ENCODE data around the gene TMCC1. TPM values are rescaled to one million over a fixed set of nuclear protein-coding genes. Genes with fewer than 3 reads are reported as not detected.

The TMCC1 gene
- total RNA-seq, 3 donors from 2014 or later, result 12.7 to 14.2 (median 14.1) TPM

GRCh38 chr3:129602730-129603560, 290.6 kb downstream of the TMCC1 start:
- no peak for ATAC-seq
- Mint-ChIP-seq H3K9me3 (no peaks in the 10 kb centered on the region), H3K27me3 (ENCODE audit: low read depth) (peaks cover 16% of the 10 kb centered on the region), H3K4me1 (ENCODE audit: low read depth) (peaks cover 25% of the 10 kb centered on the region), H3K36me3 (ENCODE audit: insufficient read depth) (no peaks in the 10 kb centered on the region), H3K4me3 (no peak overlapping the region)
- no peak for DNase-seq

DNA sequence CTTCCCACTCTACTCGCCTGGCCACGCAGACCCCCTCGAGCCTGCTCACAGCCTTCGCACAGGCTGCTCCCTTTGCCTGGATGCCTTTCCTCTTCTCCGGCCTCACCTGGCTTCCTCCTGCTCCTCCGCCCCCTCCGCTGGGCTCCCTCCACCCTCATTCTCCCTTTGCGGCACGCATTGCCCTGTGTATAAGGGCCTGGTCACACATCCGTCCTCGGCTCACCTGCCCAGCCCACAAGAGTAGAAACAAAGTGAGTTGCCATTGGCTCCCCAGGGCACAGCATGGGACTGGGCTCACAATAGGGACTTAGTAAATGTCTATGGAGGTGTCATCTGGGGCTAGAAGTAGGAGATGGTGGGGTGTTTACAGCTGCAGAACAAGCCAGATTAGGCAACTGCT, 291.2 kb downstream of the TMCC1 start:
- DNase-seq (no peak), ATAC-seq (no peak)
- Mint-ChIP-seq H3K36me3 (ENCODE audit: insufficient read depth) (no peaks in the 10 kb centered on the region), H3K27me3 (ENCODE audit: low read depth) (peaks cover 16% of the 10 kb centered on the region), H3K9me3 (no peaks in the 10 kb centered on the region), H3K4me1 (ENCODE audit: low read depth) (peaks cover 25% of the 10 kb centered on the region), H3K4me3 (no peak overlapping the region)

- H3K36me3 Mint-ChIP-seq (ENCODE audit: insufficient read depth), result no peaks in the 10 kb centered on the region
- peaks cover 20% of the 10 kb centered on the region for H3K4me1 Mint-ChIP-seq (ENCODE audit: low read depth)
- no peaks in the 10 kb centered on the region for H3K9me3 Mint-ChIP-seq
- peaks cover 16% of the 10 kb centered on the region for H3K27me3 Mint-ChIP-seq (ENCODE audit: low read depth)
- no peak for ATAC-seq
- no peak overlapping the region for H3K4me3 Mint-ChIP-seq
- no peak for DNase-seq
Measured at GRCh38 chr3:129601713-129602112, 291.8 kb downstream of the TMCC1 start.

DNA sequence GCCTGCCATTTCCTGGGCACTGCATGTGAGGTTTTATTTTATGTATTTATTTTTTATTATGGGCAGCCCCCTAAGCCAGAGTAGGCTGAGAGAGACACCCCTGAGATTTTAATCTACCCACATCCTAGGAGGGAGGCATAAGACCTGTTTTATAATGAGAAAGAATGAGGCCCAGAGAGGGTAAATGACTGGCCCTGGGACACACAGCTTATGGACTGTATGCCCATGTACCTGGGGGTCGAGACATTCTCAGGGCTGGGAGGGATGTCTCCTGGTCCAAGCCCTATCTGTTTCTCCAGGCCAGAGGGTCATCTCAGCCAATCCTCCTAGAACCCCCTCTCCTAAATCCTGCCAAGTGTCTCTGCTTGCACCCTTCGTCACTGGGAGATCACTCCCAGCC, 293.2 kb downstream of the TMCC1 start:
- Mint-ChIP-seq H3K4me1 (ENCODE audit: low read depth) (peaks cover 20% of the 10 kb centered on the region), H3K9me3 (no peaks in the 10 kb centered on the region), H3K36me3 (ENCODE audit: insufficient read depth) (no peaks in the 10 kb centered on the region), H3K4me3 (no peak overlapping the region), H3K27me3 (ENCODE audit: low read depth) (peaks cover 12% of the 10 kb centered on the region)
- ATAC-seq (no peak), DNase-seq (no peak)

DNA sequence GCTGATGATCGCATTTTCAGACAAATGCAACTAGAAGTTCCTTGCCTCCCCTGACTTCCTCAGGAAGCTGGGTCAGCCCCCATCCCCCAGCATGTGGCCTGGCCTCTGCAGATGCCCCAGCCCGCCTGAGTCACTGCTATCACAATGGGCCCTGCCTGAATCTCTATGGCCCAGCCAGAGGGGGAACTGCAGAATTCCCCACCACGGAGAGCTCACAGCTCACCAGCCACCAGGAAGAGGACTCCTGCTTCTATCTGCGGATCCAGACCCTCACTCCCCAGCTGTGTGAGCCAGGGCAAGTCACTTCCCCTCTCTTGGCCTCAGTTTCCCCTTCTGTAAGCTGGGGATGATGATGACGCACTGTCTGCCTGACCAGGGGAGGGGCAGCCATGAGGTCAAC, 293.9 kb downstream of the TMCC1 start:
- Mint-ChIP-seq H3K27me3 (ENCODE audit: low read depth) (peaks cover 8% of the 10 kb centered on the region), H3K4me3 (no peak overlapping the region)

GRCh38 chr3:129599073-129599472, 294.4 kb downstream of the TMCC1 start:
- peaks cover 3% of the 10 kb centered on the region for H3K27me3 Mint-ChIP-seq (ENCODE audit: low read depth)
- no peak for DNase-seq
- H3K4me3 Mint-ChIP-seq, result no peak overlapping the region
- H3K36me3 Mint-ChIP-seq (ENCODE audit: insufficient read depth), result no peaks in the 10 kb centered on the region
- ATAC-seq, result no peak
- H3K9me3 Mint-ChIP-seq, result no peaks in the 10 kb centered on the region
- H3K4me1 Mint-ChIP-seq (ENCODE audit: low read depth), result peaks cover 25% of the 10 kb centered on the region

More for the DNA sequence above, 293.9 kb downstream of the TMCC1 start:
- H3K36me3 Mint-ChIP-seq (ENCODE audit: insufficient read depth), result no peaks in the 10 kb centered on the region
- no peak for ATAC-seq
- DNase-seq, result no peak
- no peaks in the 10 kb centered on the region for H3K9me3 Mint-ChIP-seq
- peaks cover 22% of the 10 kb centered on the region for H3K4me1 Mint-ChIP-seq (ENCODE audit: low read depth)

- Mint-ChIP-seq H3K9me3 (no peaks in the 10 kb centered on the region), H3K4me1 (ENCODE audit: low read depth) (peaks cover 31% of the 10 kb centered on the region), H3K27me3 (ENCODE audit: low read depth) (peaks cover 1% of the 10 kb centered on the region), H3K36me3 (ENCODE audit: insufficient read depth) (no peaks in the 10 kb centered on the region), H3K4me3 (no peak overlapping the region)
- ATAC-seq (no peak), DNase-seq (no peak)
Measured at GRCh38 chr3:129598484-129598883, 295.0 kb downstream of the TMCC1 start.

- H3K27me3 Mint-ChIP-seq (ENCODE audit: low read depth), result peaks cover 1% of the 10 kb centered on the region
- H3K9me3 Mint-ChIP-seq, result no peaks in the 10 kb centered on the region
- no peak for ATAC-seq
- no peaks in the 10 kb centered on the region for H3K36me3 Mint-ChIP-seq (ENCODE audit: insufficient read depth)
- no peak for DNase-seq
- H3K4me3 Mint-ChIP-seq, result no peak overlapping the region
- peaks cover 36% of the 10 kb centered on the region for H3K4me1 Mint-ChIP-seq (ENCODE audit: low read depth)
Measured at GRCh38 chr3:129598000-129598381, 295.5 kb downstream of the TMCC1 start.

Other genes starting within 250 kb of the TMCC1 start
- not detected for gene TRH, start 81.0 kb upstream of the TMCC1 start, total RNA-seq
- under 1 TPM in 2 of 3 donors, not detected in 1; 0.37 to 0.38 TPM for gene ALG1L2, start 188.1 kb upstream of the TMCC1 start, total RNA-seq